Measurements from ENCODE around the gene OR1I1. TPM values are rescaled to one million over a fixed set of nuclear protein-coding genes. Genes with fewer than 3 reads are reported as not detected.

OR1I1 gene
- total and polyA plus RNA-seq, 2 of the 4 experiments (the other 2 are of a cell fraction): not detected

DNA sequence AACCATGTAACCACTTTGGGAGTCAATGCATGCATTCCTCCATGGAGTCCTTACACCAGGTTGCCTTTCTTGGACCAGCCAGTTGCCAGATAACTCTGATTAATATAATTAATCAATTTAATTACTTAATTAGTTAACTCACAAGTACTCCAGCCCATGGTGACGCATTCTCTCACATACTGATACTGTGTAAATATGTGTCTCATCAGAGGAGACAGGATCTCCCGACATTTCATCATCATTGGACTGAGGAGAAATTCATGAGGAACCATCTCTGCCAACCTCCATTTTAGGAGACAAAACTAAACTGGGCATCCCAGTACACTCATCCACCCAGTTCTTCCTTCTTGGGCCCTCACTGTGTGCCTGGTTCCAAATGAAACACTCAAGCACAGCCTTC lies 39.2 kb upstream of the OR1I1 start:
- Histone ChIP-seq H3K4me3 (ENCODE audit: insufficient read depth, low read depth, low read length) (no peak overlapping the region), H2AFZ (replicated peaks; ENCODE audit: low read length, poor library complexity) (no peak overlapping the region), H3K27me3 (ENCODE audit: control insufficient read depth, insufficient read depth, low read length) (no peaks in the 10 kb centered on the region), H3K56ac (ENCODE audit: extremely low read depth, insufficient read depth, low read length) (no peak overlapping the region), H4K20me1 (ENCODE audit: insufficient read depth, low read length) (no peaks in the 10 kb centered on the region), H3K36me3 (ENCODE audit: control insufficient read depth, insufficient read depth, low read length) (no peaks in the 10 kb centered on the region), H4K8ac (ENCODE audit: low read depth in 2 of 2, low read length in 2 of 2) (no peak overlapping the region), H3K4me2 (ENCODE audit: low read depth, low read length) (no peak overlapping the region), H2AK9ac (replicated peaks; ENCODE audit: low read depth, low read length, poor library complexity) (no peak overlapping the region), H2BK5ac (ENCODE audit: low read depth, low read length, poor library complexity, severe bottlenecking) (no peak overlapping the region), H3K4ac (ENCODE audit: low read depth, low read length) (no peak overlapping the region), H3K79me1 (ENCODE audit: low read depth in 1 of 2, low read length in 2 of 2) (no peaks in the 10 kb centered on the region), H4K91ac (ENCODE audit: insufficient read depth, low read depth, low read length) (no peak overlapping the region), H3K23ac (ENCODE audit: low read depth, low read length) (no peak overlapping the region), H3K9me1 (ENCODE audit: insufficient read depth, low read length) (no peaks in the 10 kb centered on the region), H2BK120ac (ENCODE audit: low read depth, low read length) (no peak overlapping the region), H4K5ac (ENCODE audit: low read depth, low read length) (no peak overlapping the region), H2BK15ac (ENCODE audit: low read depth, low read length) (no peak overlapping the region), H3K14ac (replicated peaks; ENCODE audit: low read depth, low read length) (no peak overlapping the region), H3K27ac (ENCODE audit: insufficient read depth, low read length) (no peak overlapping the region), H2BK20ac (ENCODE audit: low read depth, low read length) (no peak overlapping the region), H3K4me1 (ENCODE audit: control insufficient read depth, insufficient read depth, low read length) (no peaks in the 10 kb centered on the region), H2AK5ac (ENCODE audit: low read depth, low read length) (no peak overlapping the region), H3K18ac (ENCODE audit: low read depth, low read length) (no peak overlapping the region), H3K9ac (ENCODE audit: low read depth, low read length) (no peak overlapping the region), H3K9me3 (ENCODE audit: control insufficient read depth, insufficient read depth, low read length) (no peaks in the 10 kb centered on the region)
- WGBS, 2 experiments (ENCODE audit: extremely low coverage in 2 of 2, insufficient read length in 1 of 2): no CpG with 5 or more reads among the region's 2 CpGs
- dilution Hi-C loops (cut with HindIII; ENCODE audit: low sequenced_read_pairs, unreplicated experiment): no loop called here
- TF ChIP-seq CEBPB (IDR thresholded peaks at IDR 0.05; ENCODE audit: low read depth, low read length) (no peak), POLR2A (IDR thresholded peaks at IDR 0.05; ENCODE audit: low read depth, low read length) (no peak), RCOR1 (IDR thresholded peaks at IDR 0.05; ENCODE audit: insufficient replicate concordance, low read length) (no peak), ELK1 (IDR thresholded peaks at IDR 0.05; ENCODE audit: borderline replicate concordance, low read depth, low read length) (no peak), BHLHE40 (IDR thresholded peaks at IDR 0.05; ENCODE audit: low read depth, low read length) (no peak), MAFK (IDR thresholded peaks at IDR 0.05; ENCODE audit: low read depth, low read length) (no peak), RAD21 (IDR thresholded peaks at IDR 0.05; ENCODE audit: low read length) (no peak)
- TF ChIP-seq, protein P1, sequence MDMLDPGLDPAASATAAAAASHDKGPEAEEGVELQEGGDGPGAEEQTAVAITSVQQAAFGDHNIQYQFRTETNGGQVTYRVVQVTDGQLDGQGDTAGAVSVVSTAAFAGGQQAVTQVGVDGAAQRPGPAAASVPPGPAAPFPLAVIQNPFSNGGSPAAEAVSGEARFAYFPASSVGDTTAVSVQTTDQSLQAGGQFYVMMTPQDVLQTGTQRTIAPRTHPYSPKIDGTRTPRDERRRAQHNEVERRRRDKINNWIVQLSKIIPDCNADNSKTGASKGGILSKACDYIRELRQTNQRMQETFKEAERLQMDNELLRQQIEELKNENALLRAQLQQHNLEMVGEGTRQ (IDR thresholded peaks at IDR 0.05; ENCODE audit: low read depth, low read length): no peak
- BruUV-seq (replicated peaks): no TSS peak
- intact Hi-C loops (cut with micrococcal nuclease): no loop called here
- POLR2A ChIA-PET (ENCODE audit: unreplicated experiment): no interaction called here
- DNase-seq: no peak
- CTCF ChIA-PET: interaction anchor here (0.6 kb wide), 1 partner anchor 1764 kb away, joined by 3 read pairs; no protein-coding TSS in a partner anchor
- in situ Hi-C loops (cut with MboI; ENCODE audit: low sequenced_read_pairs): no loop called here
- ATAC-seq (ENCODE audit: low read depth): no peak

Measured in IMR-90 (cell line).